ENCODE measurements around the gene PRODH.
"Not testable (repeated sequence)": the region's sequence is repeated elsewhere in the genome, so short reads cannot be mapped to it uniquely, and the experiment has no call there.

PRODH gene

DNA sequence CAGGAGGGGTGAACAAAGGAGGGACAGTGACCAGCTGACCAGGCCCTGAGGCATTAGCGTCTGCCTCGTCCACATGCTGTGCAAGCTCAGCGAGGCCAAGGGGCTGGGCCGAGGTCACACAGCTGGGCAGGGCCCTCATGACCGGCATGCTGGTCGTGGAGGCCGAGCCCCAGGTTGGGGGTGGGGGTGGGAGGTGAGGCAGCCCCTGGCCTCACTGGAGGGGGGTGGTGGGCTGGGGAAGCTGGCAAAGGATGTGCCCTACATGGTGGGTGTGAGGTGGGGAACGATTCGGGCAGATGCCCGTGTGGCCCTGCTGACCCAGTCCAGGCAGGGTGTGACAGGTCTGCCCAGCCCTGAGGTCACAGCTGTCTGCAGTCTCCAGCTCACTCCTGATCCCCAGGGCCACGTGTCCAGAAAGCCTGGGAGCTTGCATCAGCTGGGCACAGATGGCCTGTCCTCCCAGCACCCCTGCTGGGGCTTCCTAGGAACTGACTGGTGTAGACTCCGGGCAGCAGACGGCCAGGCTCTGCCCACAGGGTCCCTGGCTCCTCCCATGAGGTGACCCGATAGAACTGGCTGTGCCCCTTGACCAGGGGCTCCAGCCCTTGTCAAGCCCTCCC lies 31.4 kb upstream of the PRODH start:
- DNase-seq, result peak; percentile 27

DNA sequence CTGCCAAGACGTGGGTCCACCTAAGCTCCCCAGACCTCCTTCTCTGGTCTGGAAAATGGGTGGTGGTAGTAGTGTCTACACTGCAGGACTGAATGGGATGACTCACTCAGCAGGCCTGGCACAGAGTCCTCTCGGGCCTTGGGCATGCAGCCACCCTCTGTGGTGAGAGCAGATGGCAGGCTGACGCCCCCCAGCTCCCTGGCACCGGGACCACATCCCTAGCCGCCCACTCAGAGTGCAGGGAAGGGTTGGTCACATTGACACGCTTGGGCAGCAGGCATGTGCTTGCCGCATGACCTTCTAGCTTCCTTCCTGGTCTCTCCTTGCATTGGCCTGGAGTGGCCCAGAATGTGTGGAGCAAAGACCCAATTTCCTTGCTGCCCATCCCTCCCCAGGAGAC lies 30.7 kb upstream of the PRODH start:
- peak; percentile 25 for DNase-seq

- DNase-seq, result peak; percentile 13
These were observed 29.7 kb upstream of the PRODH start for GRCh38 chr22:18965526-18966421.

- peak; percentile 23 for DNase-seq
These were observed 28.6 kb upstream of the PRODH start for GRCh38 chr22:18964501-18965265.

- peak; percentile 21 for DNase-seq
These were observed 28.0 kb upstream of the PRODH start for GRCh38 chr22:18964051-18964450.

- no peak for DNase-seq
These were observed 26.2 kb upstream of the PRODH start for GRCh38 chr22:18962308-18962635.

DNA sequence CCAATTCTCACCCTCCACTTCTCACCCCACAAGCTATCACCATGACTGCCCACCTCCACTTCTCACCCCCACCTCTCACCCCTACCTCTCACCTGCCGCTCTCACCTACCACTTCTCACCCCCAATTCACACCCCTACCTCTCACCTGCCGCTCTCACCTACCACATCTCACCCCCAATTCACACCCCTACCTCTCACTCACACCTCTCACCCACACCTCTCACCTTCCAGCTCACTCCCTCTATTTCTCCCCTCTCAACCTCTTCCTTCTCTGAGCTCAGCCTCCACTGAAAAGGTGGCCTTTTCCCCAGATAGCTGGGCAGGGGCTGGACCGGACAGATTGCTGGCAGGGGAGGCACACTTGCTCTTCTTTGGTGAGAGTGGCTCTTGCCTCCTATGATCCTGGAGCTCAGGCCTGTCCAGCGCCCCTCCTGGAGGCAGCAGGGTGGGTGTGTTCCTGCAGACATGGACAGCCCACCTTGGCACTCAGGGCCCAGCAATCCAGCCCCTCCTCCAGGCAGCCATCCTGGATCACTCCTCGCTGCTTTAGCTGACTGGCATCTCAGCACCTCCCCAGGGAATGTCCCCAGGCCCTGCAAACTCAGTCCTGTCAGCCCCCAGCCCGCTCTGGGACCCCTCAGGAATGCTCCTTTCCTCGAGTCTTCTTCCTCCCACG lies 25.7 kb upstream of the PRODH start:
- not testable (repeated sequence) for DNase-seq

DNA sequence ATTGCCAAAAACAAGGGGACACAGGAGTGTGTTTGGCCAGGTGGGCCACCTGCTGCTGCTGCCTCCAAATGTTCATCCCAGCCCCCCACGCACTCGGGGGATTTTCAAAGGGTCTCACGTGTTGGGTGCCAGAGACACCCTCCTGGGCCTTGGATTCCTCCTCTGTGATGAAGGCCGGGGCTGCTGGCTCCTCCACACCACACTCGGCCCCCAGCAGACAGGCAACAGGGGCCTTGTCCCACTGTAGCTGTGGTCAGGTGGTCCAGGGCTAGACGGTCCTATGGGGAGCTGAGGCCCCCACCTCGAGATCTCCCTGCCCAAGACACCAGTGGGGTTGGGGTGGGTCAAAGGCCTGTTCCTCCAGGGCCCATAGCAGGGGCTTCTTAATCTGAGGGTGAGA lies 25.1 kb upstream of the PRODH start:
- peak; percentile 8 for DNase-seq

DNA sequence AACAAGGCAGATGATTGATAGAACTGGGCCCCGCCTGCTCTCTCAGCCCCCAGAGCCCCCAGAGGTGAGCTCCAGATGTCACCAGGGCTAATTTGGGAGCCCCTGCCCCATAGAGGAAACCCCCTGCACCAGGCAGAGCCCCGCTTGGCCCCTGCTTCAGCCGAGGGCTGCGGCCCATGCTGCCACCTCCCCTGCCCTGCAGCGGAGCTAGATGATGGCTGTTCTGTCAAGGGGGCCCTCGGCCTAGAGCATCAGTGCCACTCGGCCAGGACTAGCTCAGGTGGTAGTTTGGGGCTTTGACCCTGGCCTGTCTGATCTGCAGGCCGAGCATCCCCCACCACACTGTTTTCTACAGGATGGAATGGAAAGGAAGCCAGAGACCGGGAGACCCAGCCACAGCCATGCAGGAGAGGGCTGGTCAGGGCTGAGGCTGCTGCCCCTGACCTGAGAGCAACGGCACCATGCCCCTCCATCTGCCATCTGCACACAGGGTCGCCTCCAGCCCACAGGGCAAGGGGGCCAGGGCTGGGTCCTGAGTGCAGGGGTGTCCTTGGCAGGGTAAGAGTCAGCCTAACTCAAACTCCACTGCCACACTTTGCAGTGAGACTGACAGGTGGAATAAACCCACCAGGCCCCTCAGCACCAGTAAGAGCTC lies 24.2 kb upstream of the PRODH start:
- DNase-seq, result peak; percentile 23

GRCh38 chr22:18959741-18960140 lies 23.6 kb upstream of the PRODH start:
- DNase-seq, result peak; percentile 15

DNA sequence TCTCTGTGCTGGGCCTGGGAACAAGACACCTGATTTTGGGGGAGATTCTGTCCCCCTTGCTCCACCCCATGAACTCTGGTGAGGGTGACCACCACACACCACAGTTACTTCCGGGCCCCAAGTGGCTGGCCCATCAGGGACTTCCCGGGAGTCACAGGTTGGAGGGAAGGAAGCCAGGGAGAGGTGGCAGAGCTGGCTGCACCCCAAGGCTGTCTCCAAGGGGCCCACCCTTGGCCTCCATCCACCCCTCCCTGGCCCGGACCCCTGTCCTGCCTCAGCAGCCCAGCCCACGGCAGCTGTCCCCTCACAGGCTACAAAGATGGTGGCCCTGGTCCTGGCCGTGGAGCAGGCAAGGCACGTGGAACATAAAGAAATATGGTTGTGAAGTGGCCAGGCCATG lies 23.2 kb upstream of the PRODH start:
- peak; percentile 9 for DNase-seq

- DNase-seq, result peak; percentile 24
These were observed 22.6 kb upstream of the PRODH start for GRCh38 chr22:18958738-18959137.

DNA sequence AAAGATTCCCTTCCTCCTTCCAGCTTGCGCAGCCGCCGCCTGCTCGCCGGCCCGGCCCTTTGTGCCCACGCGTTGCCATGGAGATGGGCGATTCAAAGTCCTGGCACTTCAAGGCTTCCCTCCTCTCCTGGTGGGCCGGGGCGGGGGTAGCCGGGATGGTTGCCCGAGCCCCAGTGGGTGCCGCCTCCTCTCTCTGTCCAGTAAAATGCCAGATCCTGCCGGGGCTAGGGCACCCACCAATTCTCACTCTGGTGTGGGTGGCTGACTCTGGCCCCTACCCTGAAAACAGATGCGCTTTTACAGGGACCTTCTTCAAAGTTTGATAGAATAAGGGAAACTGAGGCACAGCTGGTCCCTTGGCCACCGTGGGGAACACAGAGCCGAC lies 22.2 kb upstream of the PRODH start:
- not testable (repeated sequence) for DNase-seq

DNA sequence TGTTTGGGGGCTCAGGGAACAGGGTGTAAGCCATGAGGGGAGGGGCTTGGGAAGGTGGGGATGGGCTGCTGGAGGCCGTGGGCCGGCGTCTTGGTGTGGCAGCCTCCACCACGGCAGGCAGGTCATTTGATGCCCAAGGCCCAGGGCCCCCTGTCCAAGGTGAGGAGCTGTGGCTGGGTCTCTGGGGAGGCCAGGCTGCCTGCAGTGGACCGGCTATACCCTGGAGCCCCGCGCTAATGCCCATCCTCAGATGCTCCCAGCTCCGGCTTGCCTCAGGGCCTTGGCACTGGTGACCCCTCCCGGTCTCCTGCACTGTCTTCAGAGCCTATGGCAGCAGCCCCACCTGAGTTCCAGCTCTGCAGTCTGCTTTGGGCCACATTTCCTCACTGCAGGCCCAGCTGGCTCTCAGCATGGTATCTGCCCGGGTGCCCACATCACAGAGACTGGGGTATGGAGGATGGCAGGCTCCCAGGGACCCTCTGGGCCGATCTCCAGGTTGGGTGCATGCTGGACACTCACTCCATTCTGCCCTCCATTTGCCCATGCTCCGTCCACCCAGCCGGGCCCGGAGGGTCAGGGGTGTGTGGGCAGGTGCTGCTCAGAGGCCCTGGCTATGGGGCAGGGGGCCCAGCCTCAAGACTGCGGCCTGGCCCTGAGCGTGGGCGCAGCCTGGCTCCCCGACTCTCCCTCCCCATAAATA lies 21.7 kb upstream of the PRODH start:
- DNase-seq, result peak; percentile 27

- DNase-seq, result not testable (repeated sequence)
These were observed 20.9 kb upstream of the PRODH start for GRCh38 chr22:18956956-18957355.

- not testable (repeated sequence) for DNase-seq
These were observed 20.2 kb upstream of the PRODH start for GRCh38 chr22:18956121-18956895.

- DNase-seq, result no peak
These were observed 19.6 kb upstream of the PRODH start for GRCh38 chr22:18955696-18956095.

- DNase-seq, result peak; percentile 26
These were observed 19.0 kb upstream of the PRODH start for GRCh38 chr22:18954990-18955571.

GRCh38 chr22:18954303-18954989 lies 18.4 kb upstream of the PRODH start:
- peak; percentile 71 for DNase-seq

DNA sequence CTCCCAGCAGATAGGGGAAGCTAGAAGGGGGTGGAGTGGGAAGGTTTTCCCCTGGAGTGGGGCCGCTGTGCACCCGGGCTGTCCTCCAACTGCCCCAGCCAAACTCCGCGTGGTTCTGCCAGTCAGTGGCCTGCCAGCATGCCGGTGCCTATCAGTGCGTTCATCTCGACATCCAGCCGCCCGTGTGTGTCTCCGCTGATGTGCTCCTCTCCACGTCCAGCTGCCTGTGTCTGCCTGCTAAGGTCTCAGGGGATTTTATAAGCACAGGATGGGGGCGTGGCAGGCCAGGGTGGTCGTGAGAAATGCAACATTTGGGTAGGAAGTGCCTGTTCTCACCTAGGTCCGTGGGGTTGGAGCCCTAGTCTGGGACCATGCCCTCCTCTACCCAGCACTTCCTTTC lies 17.0 kb upstream of the PRODH start:
- DNase-seq, result peak; percentile 17
